NCI-H2227 (cell line): ENCODE data around the gene NAV3.

Experiments used
- DNase-seq: peaks from one replicate; lab custom pipeline; 2025; ENCODE audit not compliant: unreplicated experiment; lab: John Stamatoyannopoulos, UW

Gene NAV3

GRCh38 chr12:78176643-78177042 is 345.9 kb downstream of the NAV3 start:
- DNase-seq: peak; percentile 87

GRCh38 chr12:78177298-78177697 is 346.6 kb downstream of the NAV3 start:
- no peak for DNase-seq

DNA sequence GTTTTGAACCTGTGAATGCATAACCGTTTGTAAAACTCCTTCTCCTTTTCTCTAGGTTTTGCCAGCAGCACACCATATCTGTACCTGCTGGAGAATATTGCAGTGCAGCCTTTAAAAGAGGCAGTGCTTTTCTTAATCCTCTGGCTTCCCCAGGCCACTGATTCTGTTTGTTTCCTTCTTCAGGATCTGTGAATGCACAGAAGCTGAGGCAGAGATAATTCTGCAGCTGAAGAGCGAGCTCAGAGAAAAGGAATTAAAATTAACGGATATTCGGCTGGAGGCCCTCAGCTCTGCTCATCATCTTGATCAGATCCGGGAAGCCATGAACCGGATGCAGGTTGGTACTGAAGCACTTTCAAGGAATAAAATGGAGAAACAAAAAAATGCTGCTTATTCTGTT is 348.7 kb downstream of the NAV3 start:
- DNase-seq: no peak

DNA sequence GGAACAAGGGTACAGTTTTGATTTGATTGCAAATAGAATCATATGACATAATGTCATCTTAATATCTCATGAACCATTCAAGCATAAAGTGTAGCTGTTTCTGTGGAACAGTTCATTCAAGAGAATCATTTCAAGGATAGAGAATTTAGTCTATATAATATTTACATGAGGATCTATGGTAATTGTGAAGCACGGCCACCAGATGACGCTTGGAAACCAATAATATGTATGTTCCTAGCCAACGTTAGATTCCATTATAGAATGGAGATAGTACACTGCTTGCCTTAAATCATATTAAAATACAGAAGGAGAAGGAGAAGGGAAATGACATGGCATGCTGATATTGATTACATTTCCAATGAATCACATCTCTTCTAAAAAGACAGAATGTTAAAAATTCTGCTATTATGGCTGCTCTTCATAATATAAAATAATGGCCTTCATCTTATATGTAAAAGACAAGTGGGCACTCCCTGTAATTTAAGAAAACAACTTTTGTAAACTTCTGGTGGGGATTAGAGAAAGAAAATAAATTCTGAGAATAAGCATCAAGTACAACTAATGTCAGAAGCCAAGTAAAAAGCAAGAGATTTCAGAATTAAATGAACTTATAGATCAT is 351.0 kb downstream of the NAV3 start:
- peak; percentile 69 for DNase-seq

DNA sequence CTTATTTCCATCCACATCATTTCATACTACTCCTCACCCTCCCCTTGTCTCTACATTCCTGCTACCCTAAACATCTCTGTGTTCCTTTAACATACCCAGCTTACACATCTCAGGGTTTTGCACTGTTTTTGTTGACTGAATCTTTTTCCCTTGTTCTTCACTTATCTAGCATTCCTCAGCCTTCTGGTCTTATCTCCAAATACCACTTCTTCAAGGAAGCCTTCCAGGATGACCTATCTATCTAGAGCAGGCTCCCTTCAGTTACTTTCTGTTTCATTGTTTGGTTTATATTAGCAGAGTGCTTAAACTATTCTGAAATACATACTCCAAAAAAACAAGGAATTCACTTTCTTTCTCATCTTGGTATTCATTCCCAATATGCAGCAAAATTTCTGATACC is 353.1 kb downstream of the NAV3 start:
- no peak for DNase-seq

- DNase-seq: no peak
These were observed 354.4 kb downstream of the NAV3 start for GRCh38 chr12:78185109-78185508.

GRCh38 chr12:78185651-78186050 is 355.0 kb downstream of the NAV3 start:
- DNase-seq: no peak

DNA sequence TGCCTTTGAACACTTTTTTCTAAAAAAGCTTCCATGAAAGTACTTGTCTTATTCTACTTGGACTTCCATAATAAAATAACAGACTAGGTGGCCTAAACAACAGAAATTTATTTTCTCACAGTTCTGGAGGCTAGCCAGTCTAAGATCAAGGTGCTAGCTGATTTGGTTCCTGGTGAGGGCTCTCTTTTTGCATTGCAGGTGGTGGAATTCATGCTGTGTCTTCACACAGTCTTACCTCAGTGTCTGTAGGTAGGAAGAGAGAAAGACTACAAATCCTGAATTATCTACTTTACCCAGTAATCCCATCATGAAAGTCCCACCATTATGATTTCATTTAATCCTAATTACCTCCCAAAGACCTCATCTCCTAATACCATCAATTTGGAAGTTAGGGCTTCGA is 356.0 kb downstream of the NAV3 start:
- DNase-seq: no peak

DNA sequence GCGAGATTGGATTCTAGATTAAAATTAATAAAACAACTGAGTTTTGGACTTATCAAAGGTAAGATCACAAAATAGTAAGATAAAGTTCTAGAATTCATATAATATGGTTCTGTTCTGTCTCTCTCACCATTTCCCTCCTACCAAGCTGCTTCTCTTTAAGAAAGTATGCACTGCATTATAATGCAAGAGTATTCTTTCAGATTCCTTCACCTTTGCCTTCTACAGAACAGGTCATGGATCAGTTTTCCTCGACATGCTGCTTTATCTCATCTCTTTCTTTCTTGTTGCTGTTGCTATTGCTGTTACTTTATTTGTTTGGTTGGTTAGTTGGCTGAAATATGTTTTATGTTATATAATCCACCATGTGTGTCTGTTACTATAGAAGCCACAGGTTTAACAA is 357.0 kb downstream of the NAV3 start:
- DNase-seq: no peak

DNA sequence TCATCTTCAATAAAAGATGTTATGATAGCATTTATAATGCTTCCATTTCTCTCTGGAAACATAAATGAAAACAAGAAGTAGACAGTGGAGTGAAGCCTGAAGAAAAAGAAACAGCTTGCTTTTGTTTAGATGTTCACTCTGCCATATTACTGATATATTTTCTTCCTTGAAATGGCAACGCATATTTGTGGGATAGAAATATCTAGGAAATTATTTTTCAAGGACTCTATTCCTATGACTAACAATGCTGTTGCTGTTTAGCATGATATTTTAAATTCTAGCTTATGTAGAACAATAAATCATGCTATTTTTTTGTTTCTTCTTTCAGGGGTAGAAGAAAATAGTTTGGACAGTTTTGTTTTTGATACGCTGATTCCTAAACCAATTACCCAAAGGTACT is 359.0 kb downstream of the NAV3 start:
- no peak for DNase-seq

DNA sequence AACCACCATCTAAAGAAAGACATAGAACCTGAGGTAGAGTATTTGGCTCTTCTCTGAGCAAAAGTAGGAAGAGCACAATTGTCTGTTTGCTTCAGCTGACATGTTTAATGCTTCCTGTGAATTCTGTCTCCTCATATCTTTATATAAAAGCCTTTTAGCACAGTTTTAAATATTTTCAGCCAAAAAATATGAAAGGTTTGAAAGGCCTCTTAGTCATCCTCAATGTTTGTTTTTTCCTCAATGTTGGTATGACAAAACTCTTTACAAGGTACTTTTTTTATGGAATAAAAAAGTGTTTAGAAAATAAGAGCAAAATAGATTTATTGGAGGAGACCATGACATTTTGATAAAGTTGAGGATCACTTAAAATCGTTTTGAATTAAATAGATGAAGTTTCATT is 360.9 kb downstream of the NAV3 start:
- no peak for DNase-seq

DNA sequence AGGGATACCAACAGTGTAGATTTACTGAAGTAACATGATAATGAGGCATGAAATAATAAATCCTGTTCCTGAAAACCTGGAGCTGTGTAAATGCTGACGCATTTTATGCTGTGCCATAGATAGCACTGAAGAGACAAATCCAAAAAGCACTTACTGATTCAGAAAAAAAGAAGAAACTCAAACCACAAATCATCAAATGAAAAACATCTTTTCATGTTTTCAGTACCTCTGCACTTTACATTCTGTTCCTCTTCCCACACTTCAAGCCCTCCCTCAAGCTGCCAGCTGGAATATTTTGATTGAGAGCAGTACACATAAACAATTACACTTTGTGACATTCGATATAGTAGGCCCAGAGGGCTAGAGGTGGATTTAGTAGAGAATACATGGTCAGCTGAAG is 362.3 kb downstream of the NAV3 start:
- DNase-seq: peak; percentile 48

- DNase-seq: no peak
These were observed 363.8 kb downstream of the NAV3 start for GRCh38 chr12:78194448-78194847.

DNA sequence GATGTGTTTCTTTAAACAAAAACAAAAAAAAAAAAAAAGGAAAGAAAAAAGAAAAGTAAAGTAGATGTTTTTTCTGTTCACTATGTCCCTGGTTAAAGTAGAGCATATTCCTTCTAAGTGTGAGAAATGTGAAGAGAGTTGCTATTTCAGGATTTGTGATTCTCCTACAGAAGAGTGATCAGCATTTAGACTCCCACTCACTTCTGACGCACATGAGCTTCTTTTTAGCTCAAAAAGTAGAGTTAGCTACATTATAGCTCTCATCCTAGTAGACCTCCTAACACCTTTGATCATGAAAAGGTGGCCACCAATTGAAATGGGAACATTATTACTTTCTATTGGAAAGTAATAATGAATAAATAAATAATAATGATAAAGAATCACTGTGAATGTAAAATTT is 368.2 kb downstream of the NAV3 start:
- no peak for DNase-seq

GRCh38 chr12:78199926-78200325 is 369.2 kb downstream of the NAV3 start:
- no peak for DNase-seq

GRCh38 chr12:78204926-78205325 is 374.2 kb downstream of the NAV3 start:
- no peak for DNase-seq

DNA sequence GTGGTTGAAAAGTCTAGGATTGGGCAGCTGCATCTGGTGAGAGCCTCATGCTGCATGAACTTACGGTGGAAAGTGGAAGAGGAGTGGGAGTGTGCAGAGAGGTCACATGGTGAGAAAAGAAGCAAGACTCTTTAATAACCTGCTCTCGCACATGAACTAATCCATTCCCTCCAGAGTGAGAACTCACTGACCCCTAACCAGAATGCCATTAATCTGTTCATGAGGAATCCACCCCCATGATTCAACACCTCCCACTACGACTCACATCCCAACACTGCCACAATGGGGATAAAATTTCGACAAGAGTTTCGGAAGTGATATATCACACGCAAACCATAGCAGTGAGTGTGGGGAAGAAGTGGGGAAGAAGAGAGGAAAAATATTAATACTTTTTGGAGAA is 377.4 kb downstream of the NAV3 start:
- DNase-seq: peak; percentile 48

GRCh38 chr12:78209846-78210505 is 379.3 kb downstream of the NAV3 start:
- peak; percentile 84 for DNase-seq

- no peak for DNase-seq
These were observed 379.8 kb downstream of the NAV3 start for GRCh38 chr12:78210506-78210860.

DNA sequence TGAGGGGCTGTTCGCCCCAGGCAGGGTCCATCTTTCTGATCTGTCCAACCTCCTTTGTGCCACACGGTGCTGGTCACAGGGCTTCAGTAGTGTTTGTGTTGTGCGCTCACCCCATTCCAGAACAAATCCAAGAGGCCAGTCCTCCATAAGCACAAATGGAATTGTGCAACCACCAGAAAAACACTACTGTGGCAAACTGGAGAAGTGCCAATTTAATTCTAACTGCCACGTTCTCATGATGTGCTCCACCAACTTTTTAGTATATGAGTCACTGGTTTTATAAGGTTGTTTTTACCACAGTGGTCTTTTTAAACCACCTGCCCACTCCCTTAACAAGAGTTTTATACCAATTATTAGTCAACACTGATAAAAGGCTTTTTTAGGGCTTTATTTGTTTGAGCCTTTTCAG is 380.2 kb downstream of the NAV3 start:
- DNase-seq: no peak

DNA sequence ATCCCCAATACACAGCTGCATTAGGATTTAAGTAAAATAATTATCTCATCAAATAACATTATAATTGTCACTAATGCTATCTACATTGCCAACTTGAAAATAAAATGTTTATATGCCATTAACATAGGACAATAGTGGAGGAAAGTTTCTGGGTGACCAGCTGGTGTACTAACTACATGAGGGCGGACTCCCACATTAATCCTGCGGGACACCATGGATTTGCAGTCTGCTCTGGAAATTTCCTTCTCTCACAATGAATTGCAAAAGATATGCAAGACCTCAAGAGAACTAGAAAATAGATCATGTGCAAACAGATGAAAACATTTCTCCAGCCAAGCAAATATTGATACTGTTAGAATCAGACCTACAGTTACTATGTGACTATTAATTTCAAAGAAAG is 390.1 kb downstream of the NAV3 start:
- no peak for DNase-seq

- DNase-seq: no peak
These were observed 393.5 kb downstream of the NAV3 start for GRCh38 chr12:78224154-78224553.

GRCh38 chr12:78226763-78227162 is 396.1 kb downstream of the NAV3 start:
- no peak for DNase-seq
